GM06990 (cell line): ENCODE results near the gene SRSF7.
"Not testable (repeated sequence)": the region's sequence is repeated elsewhere in the genome, so short reads cannot be mapped to it uniquely, and the experiment has no call there.

Source experiments
- DNase-seq: peaks from one replicate; pipeline ENCODE4 v3.0.0-alpha.2; 2011; ENCODE audit not compliant: insufficient read length; ENCODE audit errors: extremely low read depth
- H3K27me3 ChIP-seq: replicated peaks from 2 replicates; pipeline ENCODE4 v1.6.0; 2011; ENCODE audit warnings: low read length; ENCODE audit not compliant: control insufficient read depth, insufficient read depth
- H3K36me3 ChIP-seq: 2 replicates; pipeline ENCODE4 v1.5.1; 2011; ENCODE audit warnings: low read length; ENCODE audit not compliant: control insufficient read depth, insufficient read depth
- H3K4me3 ChIP-seq: replicated peaks from 2 replicates; pipeline ENCODE4 v1.5.1; 2011; ENCODE audit warnings: low read depth, mild to moderate bottlenecking, control low read depth, low read length
- TF ChIP-seq, protein P1 (sequence below): IDR thresholded peaks from 2 replicates; pipeline ENCODE4 v1.5.1; 2011; ENCODE audit warnings: low read length, control low read depth, mild to moderate bottlenecking, inconsistent platforms; ENCODE audit not compliant: insufficient read depth, poor library complexity, severe bottlenecking

The SRSF7 gene

DNA sequence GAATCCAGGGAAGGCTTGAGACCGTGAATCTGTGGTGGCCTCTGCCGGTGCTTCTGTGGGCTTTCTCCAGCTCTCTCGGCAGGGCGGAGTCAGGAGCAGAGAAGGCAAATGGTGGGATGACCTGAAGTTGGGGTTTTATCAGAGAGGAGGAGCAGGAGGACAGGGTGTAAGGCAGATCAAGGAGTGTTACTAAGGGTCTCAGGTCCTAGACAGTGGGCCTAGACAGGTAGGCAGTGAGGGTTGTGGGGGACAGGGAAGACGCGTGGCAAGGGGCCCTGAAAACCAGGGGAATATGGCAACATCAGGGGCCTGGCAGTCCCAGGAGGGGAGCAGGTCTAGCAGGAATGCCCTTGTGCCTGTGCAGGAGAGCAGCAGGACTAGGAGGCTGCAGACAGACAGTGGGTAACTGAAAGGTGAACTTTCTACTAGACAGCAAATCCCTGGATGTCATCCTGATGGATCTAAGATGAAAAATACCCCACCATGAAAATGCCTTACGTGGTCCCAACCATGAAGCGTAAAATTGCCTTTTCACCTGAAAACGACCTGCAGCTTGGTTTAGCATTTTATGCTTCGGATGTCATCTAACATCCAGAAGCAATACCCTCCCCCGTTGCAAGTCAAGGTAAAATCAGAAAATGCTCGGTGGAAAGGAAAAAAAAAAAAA is 42.1 kb downstream of the SRSF7 start:
- H3K27me3 ChIP-seq, result no peaks in the 10 kb centered on the region
- DNase-seq, result no peak
- TF ChIP-seq, protein P1, sequence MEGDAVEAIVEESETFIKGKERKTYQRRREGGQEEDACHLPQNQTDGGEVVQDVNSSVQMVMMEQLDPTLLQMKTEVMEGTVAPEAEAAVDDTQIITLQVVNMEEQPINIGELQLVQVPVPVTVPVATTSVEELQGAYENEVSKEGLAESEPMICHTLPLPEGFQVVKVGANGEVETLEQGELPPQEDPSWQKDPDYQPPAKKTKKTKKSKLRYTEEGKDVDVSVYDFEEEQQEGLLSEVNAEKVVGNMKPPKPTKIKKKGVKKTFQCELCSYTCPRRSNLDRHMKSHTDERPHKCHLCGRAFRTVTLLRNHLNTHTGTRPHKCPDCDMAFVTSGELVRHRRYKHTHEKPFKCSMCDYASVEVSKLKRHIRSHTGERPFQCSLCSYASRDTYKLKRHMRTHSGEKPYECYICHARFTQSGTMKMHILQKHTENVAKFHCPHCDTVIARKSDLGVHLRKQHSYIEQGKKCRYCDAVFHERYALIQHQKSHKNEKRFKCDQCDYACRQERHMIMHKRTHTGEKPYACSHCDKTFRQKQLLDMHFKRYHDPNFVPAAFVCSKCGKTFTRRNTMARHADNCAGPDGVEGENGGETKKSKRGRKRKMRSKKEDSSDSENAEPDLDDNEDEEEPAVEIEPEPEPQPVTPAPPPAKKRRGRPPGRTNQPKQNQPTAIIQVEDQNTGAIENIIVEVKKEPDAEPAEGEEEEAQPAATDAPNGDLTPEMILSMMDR, result no peak
- H3K4me3 ChIP-seq, result no peak overlapping the region
- no peaks in the 10 kb centered on the region for H3K36me3 ChIP-seq

DNA sequence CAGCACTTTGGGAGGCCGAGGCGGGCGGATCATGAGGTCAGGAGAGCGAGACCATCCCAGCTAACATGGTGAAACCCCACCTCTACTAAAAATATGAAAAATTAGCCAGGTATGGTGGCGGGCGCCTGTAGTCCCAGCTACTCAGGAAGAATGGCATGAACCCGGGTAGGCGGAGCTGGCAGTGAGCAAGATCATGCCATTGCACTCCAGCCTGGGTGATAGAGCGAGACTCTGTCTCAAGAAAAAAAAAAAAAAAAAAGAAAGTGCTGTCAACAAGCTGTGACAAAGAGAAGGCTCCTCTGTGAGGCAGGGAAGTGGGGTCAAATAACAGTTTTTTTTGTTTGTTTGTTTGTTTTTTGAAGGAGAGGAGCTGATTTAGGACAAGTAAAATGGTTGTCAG is 42.7 kb downstream of the SRSF7 start:
- not testable (repeated sequence) for H3K4me3 ChIP-seq, H3K36me3 ChIP-seq, DNase-seq, H3K27me3 ChIP-seq

DNA sequence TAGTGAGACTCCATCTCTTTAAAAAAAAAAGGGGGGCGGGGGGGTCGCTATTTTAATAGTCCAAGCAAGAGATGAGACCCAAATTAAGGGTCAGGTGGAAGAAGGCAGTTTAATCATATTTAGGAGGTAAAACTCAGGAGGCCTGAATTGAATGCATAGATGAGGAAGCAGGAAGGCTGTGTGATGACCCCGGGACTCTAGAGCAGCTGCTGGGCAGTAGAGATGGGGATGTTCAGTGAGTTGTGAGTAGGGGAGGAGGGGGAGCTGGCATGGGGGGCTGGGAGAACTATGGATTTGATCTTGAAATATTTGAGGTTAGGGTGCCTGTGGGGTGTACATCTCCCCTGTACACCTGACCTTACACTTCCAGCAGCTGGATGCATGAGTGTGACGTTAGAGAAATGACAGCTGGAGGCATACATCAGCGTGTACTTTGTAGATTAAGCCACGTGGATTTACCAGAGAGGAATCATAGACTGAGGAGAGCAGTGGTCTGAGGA is 44.3 kb downstream of the SRSF7 start:
- Histone ChIP-seq H3K27me3 (no peaks in the 10 kb centered on the region), H3K4me3 (no peak overlapping the region), H3K36me3 (no peaks in the 10 kb centered on the region)
- DNase-seq, result no peak
- TF ChIP-seq, protein P1, result no peak

DNA sequence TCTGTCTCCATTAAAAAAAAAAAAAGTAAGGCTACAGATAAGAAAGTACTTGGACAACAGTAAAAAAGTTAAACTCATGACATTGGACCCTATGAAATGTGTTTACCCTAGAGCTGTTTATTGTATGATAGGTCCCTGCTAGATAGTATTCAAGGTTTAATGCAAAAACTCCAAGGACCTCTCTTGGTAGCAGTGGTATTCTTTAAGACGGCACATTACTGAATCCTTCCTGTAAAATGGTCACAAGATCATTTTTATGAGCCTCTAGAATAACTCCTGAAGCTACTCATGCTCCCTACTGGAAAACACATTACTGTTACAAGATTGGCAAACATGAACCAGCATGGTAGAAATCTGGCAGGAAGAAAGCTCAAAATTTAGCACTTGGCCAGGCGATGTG is 46.5 kb downstream of the SRSF7 start:
- Histone ChIP-seq H3K27me3 (no peaks in the 10 kb centered on the region), H3K4me3 (no peak overlapping the region), H3K36me3 (no peaks in the 10 kb centered on the region)
- DNase-seq, result no peak
- TF ChIP-seq, protein P1, result no peak

DNA sequence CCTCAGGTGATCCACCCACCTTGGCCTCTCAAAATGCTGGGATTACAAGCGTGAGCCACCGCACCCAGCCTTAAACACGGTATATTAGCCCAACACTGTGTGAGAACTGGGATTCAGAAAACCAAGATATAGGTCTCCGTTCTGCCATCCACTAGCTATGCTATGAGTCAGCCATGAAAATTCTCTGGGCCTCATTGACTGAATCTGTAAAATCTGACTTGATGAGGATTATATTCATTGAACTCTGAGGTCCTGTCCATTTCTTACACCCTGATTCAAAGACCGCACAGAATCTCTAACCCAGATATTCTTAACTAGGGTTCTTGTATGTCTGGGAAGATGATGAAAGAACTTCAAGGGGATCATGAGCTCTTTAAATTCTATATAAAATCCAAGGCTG is 47.8 kb downstream of the SRSF7 start:
- not testable (repeated sequence) for DNase-seq, H3K27me3 ChIP-seq, H3K36me3 ChIP-seq, H3K4me3 ChIP-seq

DNA sequence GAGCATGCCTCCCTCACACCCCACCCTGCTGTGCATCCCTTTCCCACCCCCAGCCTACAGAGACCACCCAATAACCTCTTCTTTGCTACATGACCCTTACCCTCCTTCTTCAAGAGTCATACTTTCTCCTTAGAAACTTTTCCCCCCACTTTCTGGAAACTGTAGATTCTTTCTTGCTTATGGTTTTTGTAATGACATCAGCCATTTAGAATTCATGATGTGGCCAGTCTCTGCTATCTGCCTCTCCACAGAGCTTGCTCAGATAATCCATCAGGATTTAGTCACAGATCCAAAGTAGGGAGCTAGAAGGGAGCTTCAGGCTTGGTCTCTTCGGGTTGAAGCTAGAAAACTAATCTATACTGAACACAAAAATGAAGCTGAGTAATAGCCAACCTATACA is 48.7 kb downstream of the SRSF7 start:
- Histone ChIP-seq H3K36me3 (no peaks in the 10 kb centered on the region), H3K4me3 (no peak overlapping the region), H3K27me3 (no peaks in the 10 kb centered on the region)
- TF ChIP-seq, protein P1, result no peak
- DNase-seq, result no peak

DNA sequence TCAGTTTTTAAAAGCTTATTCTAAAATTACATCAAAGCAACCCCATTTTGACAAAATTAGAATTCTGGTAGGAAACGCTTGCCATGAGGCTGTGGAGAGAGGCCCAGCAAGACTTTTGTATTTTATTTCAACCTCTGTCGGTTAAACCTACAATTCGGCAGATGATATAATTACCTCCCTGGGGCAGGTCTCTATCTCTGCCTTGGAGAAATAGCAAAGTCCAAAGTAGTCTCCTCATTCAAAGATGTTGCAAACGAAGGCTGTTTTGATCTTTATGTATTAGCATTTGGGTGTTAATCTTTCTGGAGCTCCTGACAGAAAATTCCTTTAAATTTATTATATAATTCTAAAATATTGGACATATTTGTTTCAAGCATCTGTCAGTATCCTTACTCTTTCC is 49.6 kb downstream of the SRSF7 start:
- Histone ChIP-seq H3K27me3 (no peaks in the 10 kb centered on the region), H3K4me3 (no peak overlapping the region), H3K36me3 (no peaks in the 10 kb centered on the region)
- TF ChIP-seq, protein P1, result no peak
- DNase-seq, result no peak
